GM18951 (cell line): ENCODE measurements around the gene ABCG2.
"Not testable (repeated sequence)": the region's sequence is repeated elsewhere in the genome, so short reads cannot be mapped to it uniquely, and the experiment has no call there.

Source experiments
- POLR2A ChIP-seq: IDR thresholded peaks from 4 replicates; pipeline ENCODE4 v1.6.1; 2011; ENCODE audit warnings: mild to moderate bottlenecking; ENCODE audit not compliant: insufficient read length, insufficient read depth; ENCODE audit errors: extremely low read depth
- in situ Hi-C: fragments of 300-500 bp; cut with MboI; formaldehyde crosslinking; loops from one replicate; pipeline ENCODE4 v1.12.0; 2022; ENCODE audit warnings: low sequenced_read_pairs, mixed read lengths, inconsistent platforms; ENCODE audit not compliant: unreplicated experiment

ABCG2 gene

GRCh38 chr4:88148560-88148959 lies 9.9 kb downstream of the ABCG2 start:
- in situ Hi-C loops, result no loop called here
- no peak for TF ChIP-seq POLR2A

- no peak for TF ChIP-seq POLR2A
- in situ Hi-C loops, result no loop called here
Measured at GRCh38 chr4:88147799-88148217, 10.6 kb downstream of the ABCG2 start.

GRCh38 chr4:88146891-88147290 lies 11.5 kb downstream of the ABCG2 start:
- in situ Hi-C loops, result no loop called here
- no peak for TF ChIP-seq POLR2A

- no peak for TF ChIP-seq POLR2A
- in situ Hi-C loops, result no loop called here
Measured at GRCh38 chr4:88144866-88145300, 13.6 kb downstream of the ABCG2 start.

GRCh38 chr4:88144048-88144447 lies 14.4 kb downstream of the ABCG2 start:
- no peak for TF ChIP-seq POLR2A
- in situ Hi-C loops, result no loop called here

GRCh38 chr4:88143504-88143903 lies 14.9 kb downstream of the ABCG2 start:
- TF ChIP-seq POLR2A, result no peak
- in situ Hi-C loops, result no loop called here

- in situ Hi-C loops, result no loop called here
- no peak for TF ChIP-seq POLR2A
Measured at GRCh38 chr4:88138561-88138960, 19.9 kb downstream of the ABCG2 start.

- no peak for TF ChIP-seq POLR2A
- in situ Hi-C loops, result no loop called here
Measured at GRCh38 chr4:88137112-88137511, 21.3 kb downstream of the ABCG2 start.

- TF ChIP-seq POLR2A, result no peak
- in situ Hi-C loops, result no loop called here
Measured at GRCh38 chr4:88136249-88136648, 22.2 kb downstream of the ABCG2 start.

GRCh38 chr4:88135356-88135663 lies 23.1 kb downstream of the ABCG2 start:
- in situ Hi-C loops, result no loop called here
- no peak for TF ChIP-seq POLR2A

- TF ChIP-seq POLR2A, result no peak
- in situ Hi-C loops, result no loop called here
Measured at GRCh38 chr4:88134536-88135355, 23.7 kb downstream of the ABCG2 start.

- in situ Hi-C loops, result no loop called here
- no peak for TF ChIP-seq POLR2A
Measured at GRCh38 chr4:88134111-88134510, 24.3 kb downstream of the ABCG2 start.

GRCh38 chr4:88130544-88131305 lies 27.7 kb downstream of the ABCG2 start:
- in situ Hi-C loops, result no loop called here

GRCh38 chr4:88130003-88130402 lies 28.4 kb downstream of the ABCG2 start:
- in situ Hi-C loops, result no loop called here
- no peak for TF ChIP-seq POLR2A

More at GRCh38 chr4:88130544-88131305, 27.7 kb downstream of the ABCG2 start:
- TF ChIP-seq POLR2A, result no peak

GRCh38 chr4:88122260-88122659 lies 36.2 kb downstream of the ABCG2 start:
- in situ Hi-C loops, result not testable (repeated sequence)
